Fibroblast of the conjunctiva (primary cell): Measurements from ENCODE around the gene PRDX6.
A peak's percentile ranks its signal among the peaks of the same experiment; 100 is the strongest.
"Not testable (repeated sequence)": the region's sequence is repeated elsewhere in the genome, so short reads cannot be mapped to it uniquely, and the experiment has no call there.

Source experiments
- DNase-seq: peaks from one replicate; pipeline ENCODE4 v3.0.0-alpha.2; 2010; ENCODE audit warnings: low read depth

The PRDX6 gene

DNA sequence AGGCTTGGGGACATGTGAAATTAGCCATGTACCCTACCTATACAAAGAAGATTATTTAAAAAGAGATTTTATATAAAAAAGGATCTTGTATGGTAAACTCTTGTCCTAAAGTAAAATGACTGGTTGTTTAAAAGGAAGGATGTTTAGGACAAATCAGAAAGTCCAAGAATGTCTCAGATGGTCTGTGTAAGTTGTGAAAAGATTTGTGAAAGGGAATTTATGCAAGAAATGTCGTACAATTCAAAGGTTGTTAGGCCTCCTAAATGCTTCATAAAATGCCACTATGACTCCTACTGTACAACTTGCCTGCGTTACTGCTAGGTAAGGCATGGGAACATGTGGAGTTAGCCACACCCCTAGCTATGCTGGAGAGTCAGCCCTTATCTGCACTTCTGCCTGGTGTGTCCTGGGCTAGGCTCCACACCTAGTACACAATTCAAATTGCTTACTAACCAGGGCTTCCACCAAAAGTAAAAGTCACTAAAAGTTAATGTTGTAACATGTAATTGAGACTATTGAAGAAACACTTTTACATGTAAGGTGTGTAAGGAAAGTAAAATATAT, 19.7 kb downstream of the PRDX6 start:
- no peak for DNase-seq

GRCh38 chr1:173499729-173500128, 22.6 kb downstream of the PRDX6 start:
- DNase-seq, result no peak

- DNase-seq, result no peak
Observed at GRCh38 chr1:173502104-173502503, 25.0 kb downstream of the PRDX6 start.

DNA sequence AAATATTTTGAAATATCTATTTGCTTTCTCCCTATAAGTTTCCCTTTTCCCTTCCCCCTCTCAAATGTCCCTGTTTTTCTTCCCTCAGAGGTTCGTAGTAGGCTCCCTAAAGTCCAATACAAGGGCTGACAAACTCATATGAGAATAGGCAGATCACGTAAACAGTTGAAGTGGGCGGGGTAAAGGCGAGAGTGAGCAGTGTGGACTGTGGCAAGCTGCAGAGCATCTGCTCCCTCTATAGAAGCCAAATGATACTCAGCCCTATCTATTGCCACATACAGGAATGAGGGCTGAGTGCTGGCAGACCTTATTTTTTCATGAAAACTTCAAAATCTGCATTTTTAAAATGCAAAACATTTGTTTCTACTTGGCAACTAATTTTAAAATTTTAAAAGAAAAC, 26.3 kb downstream of the PRDX6 start:
- no peak for DNase-seq

DNA sequence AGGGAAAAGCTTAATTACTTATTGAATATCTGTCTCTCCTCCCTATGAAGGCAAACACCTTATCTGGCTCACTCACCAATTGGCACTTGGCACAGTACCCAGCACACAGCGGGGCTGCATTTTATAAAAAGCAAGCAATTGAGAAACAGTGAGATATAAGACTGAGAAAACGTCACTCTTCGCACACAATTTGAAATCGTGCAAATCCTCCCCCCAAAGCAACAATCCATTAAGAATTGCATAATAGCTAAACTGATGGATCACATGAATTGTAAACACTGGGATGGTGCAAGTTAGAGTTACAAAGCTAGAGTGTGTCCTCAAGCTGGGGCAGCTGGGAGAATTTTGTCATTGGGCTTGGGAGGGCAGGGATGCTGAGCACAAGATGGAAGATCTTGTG, 27.1 kb downstream of the PRDX6 start:
- DNase-seq, result no peak

DNA sequence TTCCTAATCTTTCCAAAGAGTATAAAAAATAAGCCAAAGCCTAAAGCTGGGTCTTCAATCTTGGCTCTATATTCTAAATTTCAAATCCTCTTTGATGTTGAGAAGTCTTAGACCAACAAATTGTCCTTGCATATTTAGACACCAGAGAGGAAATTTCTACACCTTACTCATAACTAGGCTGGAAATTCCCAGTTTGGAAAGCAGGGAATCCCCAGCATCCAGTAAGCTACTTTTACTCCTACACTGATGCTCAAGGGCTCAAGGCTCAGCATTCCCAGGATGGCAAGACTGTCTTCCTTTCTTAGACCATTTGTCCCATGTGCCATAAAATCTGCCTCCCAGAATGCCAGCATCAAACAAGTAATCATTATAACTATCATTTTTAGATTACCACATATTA, 28.3 kb downstream of the PRDX6 start:
- DNase-seq, result no peak

GRCh38 chr1:173506437-173506836, 29.3 kb downstream of the PRDX6 start:
- DNase-seq, result no peak

DNA sequence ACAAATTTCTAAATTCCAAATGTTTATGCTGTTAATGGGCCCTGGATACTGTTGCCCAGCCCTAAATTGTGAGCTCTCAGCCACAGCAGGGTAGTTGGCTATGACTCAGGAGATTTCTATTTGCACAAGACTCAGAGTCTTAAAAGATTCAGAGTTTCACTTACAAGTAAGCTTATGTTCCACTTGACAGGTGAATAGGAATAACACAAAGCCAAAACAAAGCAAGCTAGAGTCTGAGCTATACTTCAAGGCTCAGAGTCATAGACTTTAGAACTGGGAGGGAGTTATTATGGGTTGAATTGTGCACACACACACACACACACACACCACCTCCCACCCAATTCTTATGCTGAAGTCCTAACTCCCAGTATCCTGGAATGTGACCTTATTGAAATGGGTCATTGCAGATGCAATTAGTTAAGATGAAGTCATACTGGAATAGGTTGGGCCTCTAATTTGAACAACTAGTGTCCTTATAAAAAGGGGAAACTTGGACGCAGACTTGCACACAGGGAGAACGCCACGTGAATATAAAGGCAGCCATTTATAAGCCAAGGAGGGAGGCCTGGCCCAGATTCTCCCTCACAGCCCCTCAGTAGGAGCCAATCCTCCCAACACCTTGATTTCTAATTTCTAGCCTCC, 30.2 kb downstream of the PRDX6 start:
- DNase-seq, result no peak

GRCh38 chr1:173507847-173508209, 30.7 kb downstream of the PRDX6 start:
- no peak for DNase-seq

- DNase-seq, result no peak
Observed at GRCh38 chr1:173508541-173508940, 31.4 kb downstream of the PRDX6 start.

- DNase-seq, result no peak
Observed at GRCh38 chr1:173509797-173510196, 32.7 kb downstream of the PRDX6 start.

GRCh38 chr1:173514503-173514902, 37.4 kb downstream of the PRDX6 start:
- not testable (repeated sequence) for DNase-seq

- DNase-seq, result no peak
Observed at GRCh38 chr1:173520799-173521198, 43.7 kb downstream of the PRDX6 start.

DNA sequence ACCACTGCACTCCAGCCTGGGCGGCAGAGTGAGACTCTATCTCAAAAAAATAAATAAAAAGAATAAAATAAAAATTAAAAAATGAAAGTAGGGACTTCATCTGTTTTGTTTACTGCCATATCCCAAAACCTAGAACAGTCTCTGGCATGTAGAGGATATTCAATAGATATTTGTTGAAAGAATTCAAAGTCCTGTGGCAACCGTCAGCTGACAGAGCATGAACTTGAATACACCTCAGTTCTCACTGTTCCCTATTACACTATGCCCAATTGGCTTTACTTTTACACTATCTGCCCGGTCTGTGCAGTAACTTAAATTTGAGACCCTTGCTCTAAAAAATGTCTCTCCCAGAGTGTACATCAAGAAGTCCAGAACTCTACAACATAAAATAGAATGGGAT, 46.2 kb downstream of the PRDX6 start:
- no peak for DNase-seq

DNA sequence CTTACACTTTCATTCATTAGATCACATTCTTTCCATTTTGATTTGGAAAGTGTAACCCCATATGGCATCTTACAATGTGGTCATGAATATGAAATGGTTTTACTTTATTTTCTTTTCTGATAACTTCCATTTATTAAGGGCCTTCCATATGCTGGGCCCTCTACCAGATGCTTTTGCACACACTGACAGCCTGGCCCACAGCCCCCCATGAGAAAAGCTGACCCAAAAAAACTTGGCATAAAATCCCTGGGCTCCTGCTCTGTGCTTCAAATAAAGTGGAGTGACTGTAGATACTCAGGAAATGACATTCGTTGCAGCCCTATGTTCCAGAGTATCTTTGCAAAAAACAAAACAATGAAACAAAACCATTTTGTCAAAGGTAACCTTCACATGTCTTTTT, 48.8 kb downstream of the PRDX6 start:
- DNase-seq, result no peak

DNA sequence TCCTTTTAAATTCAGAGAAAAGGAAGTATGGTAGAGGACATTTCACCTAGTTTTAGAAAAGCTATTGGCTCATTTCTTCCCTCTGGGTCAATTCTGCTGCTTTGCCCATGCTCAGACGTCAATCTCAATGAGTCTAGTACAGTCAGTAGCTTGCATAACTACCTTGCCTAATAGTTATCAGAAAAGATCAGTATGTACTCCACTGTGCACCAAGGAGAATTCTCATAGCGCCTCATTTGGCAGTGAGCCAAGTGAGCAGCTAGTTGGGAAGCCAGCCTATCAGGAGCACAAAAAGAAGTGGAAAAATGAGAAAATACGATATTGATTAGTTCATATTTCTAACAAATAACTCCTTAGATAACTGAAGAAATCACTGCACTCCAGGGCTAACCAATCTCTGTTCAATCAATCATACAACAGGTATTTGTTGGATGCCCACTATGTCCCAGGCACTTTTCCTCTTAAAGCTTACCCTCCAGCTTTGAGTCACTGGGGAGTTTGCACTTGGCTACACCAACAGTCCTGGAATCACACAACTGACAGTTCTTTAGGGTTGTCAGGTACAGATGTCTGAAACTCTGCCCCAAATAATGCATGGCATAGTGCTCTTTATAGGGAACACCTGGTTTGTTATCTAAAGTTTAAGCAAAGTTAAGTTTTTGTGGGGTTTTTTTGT, 50.2 kb downstream of the PRDX6 start:
- peak; percentile 6 for DNase-seq

DNA sequence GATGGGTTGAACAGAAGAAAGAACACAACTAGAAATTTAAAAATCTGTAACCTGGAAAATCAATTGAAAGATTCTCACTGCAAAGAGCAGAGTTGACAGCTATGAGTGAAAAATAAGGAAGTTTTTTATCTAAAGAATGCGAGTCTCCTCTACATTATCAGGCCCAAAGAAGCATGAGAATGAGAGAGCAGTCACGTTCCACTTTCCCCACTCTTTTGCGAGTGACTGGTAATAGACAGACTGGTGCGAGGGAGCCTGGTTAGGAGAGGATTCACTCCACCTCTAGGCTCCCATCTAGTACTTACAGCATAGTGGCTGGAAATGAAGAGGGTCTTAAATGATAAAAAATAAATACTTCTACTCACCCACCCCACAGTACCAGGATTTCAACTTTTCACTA, 52.0 kb downstream of the PRDX6 start:
- no peak for DNase-seq

DNA sequence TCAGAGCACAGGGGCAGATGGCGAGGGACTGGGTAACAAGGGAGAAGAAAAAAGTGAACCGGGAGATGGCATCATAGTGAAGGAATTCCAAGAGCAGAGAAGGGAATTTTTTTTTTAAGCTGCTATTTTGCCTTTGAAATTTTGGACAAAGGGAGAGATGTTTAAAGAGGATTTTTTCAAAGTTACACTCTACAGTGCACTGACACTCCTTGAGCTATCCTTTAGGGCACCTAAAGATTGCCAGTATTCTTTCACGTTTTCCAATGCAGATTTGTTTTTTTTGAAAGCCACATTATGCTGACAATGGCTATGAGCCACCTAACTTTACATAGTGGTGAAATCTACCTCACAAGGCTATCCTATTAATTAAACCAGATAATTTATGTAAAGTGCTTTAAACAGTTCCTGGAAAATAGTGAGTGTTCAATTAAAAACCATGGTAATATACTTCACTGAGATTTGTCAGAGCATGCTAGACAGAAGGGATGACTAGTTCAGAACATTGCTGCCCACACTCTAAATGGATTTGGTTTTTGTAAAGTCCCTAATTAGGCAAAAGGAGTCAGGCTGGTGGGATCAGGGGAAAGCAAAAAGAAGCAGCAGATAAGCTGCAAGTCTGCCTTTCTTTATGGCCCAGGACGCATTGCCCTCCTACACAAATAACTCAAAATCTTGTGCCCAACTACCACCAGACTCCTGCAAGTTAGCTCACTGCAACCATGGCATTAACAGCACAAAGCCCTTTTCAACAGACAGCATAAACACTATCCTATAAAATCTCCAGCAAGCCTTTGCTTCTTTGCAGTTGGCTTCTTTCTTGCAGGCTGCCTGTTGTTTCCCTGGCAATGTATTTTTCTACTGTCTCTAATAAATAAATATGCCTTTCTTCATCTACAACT, 53.9 kb downstream of the PRDX6 start:
- DNase-seq, result no peak

DNA sequence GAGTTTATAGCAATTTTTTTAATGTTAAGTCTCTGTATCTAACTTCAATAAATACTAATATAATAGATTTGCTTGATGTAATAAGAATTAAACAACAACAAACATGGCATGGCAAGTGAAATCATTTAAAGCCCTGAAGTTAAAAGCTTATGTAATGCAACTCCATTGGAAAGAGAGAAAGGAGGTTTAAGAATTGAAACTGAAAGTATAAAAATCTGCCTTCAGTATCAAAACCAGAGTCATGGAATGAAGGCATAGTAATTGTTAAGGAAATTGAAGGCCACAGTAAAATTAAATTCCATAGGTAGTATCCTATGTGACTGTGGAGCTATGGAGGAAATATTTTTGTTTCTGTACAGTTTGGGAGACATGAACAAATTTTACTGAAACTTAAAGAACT, 55.1 kb downstream of the PRDX6 start:
- no peak for DNase-seq

- DNase-seq, result no peak
Observed at GRCh38 chr1:173536223-173536622, 59.1 kb downstream of the PRDX6 start.
